ENCODE data around the gene TAC3.
A peak's percentile ranks its signal among the peaks of the same experiment; 100 is the strongest.
"Not testable (repeated sequence)": the region's sequence is repeated elsewhere in the genome, so short reads cannot be mapped to it uniquely, and the experiment has no call there.

TAC3 gene

GRCh38 chr12:57027805-57028153 lies 11.4 kb upstream of the TAC3 start:
- no peak overlapping the region for H3K4me3 ChIP-seq (ENCODE audit: low read depth, low read length)
- H3K36me3 ChIP-seq, result no peaks in the 10 kb centered on the region
- no peaks in the 10 kb centered on the region for H3K27me3 ChIP-seq
- no peak for TF ChIP-seq CTCF (IDR thresholded peaks at IDR 0.05; ENCODE audit: low read depth, low read length)
- peaks cover 15% of the 10 kb centered on the region for H3K4me1 ChIP-seq
- H3K9me3 ChIP-seq, result no peaks in the 10 kb centered on the region
- no peak for DNase-seq

GRCh38 chr12:57027011-57027804 lies 10.9 kb upstream of the TAC3 start:
- Histone ChIP-seq H3K27me3 (no peaks in the 10 kb centered on the region), H3K4me1 (peaks cover 15% of the 10 kb centered on the region), H3K4me3 (ENCODE audit: low read depth, low read length) (no peak overlapping the region), H3K9me3 (no peaks in the 10 kb centered on the region), H3K36me3 (no peaks in the 10 kb centered on the region)
- no peak for TF ChIP-seq CTCF (IDR thresholded peaks at IDR 0.05; ENCODE audit: low read depth, low read length)
- peak; percentile 31 for DNase-seq

GRCh38 chr12:57025196-57025595 lies 8.9 kb upstream of the TAC3 start:
- Histone ChIP-seq H3K9me3 (no peaks in the 10 kb centered on the region), H3K27me3 (no peaks in the 10 kb centered on the region), H3K36me3 (no peaks in the 10 kb centered on the region), H3K4me1 (peaks cover 15% of the 10 kb centered on the region), H3K4me3 (ENCODE audit: low read depth, low read length) (no peak overlapping the region)
- DNase-seq, result no peak
- TF ChIP-seq CTCF (IDR thresholded peaks at IDR 0.05; ENCODE audit: low read depth, low read length), result no peak

- H3K9me3 ChIP-seq; H3K4me1 ChIP-seq; H3K36me3 ChIP-seq; H3K4me3 ChIP-seq (ENCODE audit: low read depth, low read length); H3K27me3 ChIP-seq; DNase-seq: not testable (repeated sequence)
Observed at GRCh38 chr12:57022324-57022723, 6.0 kb upstream of the TAC3 start.

GRCh38 chr12:57019983-57020719 lies 3.8 kb upstream of the TAC3 start:
- no peak for TF ChIP-seq CTCF (IDR thresholded peaks at IDR 0.05; ENCODE audit: low read depth, low read length)
- H3K4me3 ChIP-seq (ENCODE audit: low read depth, low read length), result no peak overlapping the region
- no peaks in the 10 kb centered on the region for H3K4me1 ChIP-seq
- H3K36me3 ChIP-seq, result no peaks in the 10 kb centered on the region
- DNase-seq, result no peak
- no peaks in the 10 kb centered on the region for H3K27me3 ChIP-seq
- no peaks in the 10 kb centered on the region for H3K9me3 ChIP-seq

- DNase-seq, result no peak
- Histone ChIP-seq H3K27me3 (no peaks in the 10 kb centered on the region), H3K36me3 (no peaks in the 10 kb centered on the region), H3K9me3 (no peaks in the 10 kb centered on the region), H3K4me3 (ENCODE audit: low read depth, low read length) (no peak overlapping the region), H3K4me1 (no peaks in the 10 kb centered on the region)
- TF ChIP-seq CTCF (IDR thresholded peaks at IDR 0.05; ENCODE audit: low read depth, low read length), result no peak
Observed at GRCh38 chr12:57018906-57019305, 2.6 kb upstream of the TAC3 start.

- DNase-seq; H3K4me1 ChIP-seq; H3K4me3 ChIP-seq (ENCODE audit: low read depth, low read length); H3K27me3 ChIP-seq; H3K36me3 ChIP-seq; H3K9me3 ChIP-seq: not testable (repeated sequence)
Observed at GRCh38 chr12:57018353-57018752, 2.0 kb upstream of the TAC3 start.
